GM12878 (cell line): ENCODE data around the gene LKAAEAR1. TPM values are rescaled to one million over a fixed set of nuclear protein-coding genes. Genes with fewer than 3 reads are reported as not detected.

ENCODE experiments used
- BMI1 ChIP-seq: fragments of 450-650 bp; IDR thresholded peaks from 2 replicates; pipeline ENCODE4 v1.6.1; 2016; ENCODE audit warnings: mild to moderate bottlenecking, moderate library complexity, borderline replicate concordance
- CBFB ChIP-seq: IDR thresholded peaks from 2 replicates; pipeline ENCODE4 v1.6.1; 2016; ENCODE audit warnings: antibody characterized with exemption, low read depth
- EED ChIP-seq: sonication (generic); IDR thresholded peaks from 2 replicates; pipeline ENCODE4 v1.6.1; 2016; ENCODE audit warnings: antibody characterized with exemption, low read depth
- EGR1 ChIP-seq, 2 experiments: IDR thresholded peaks; 1 replicate in 1 of 2; 2 replicates in 1 of 2; pipeline ENCODE4 v1.6.1; 2011 to 2012; ENCODE audit warnings: low read depth in 2 of 2, low read length in 2 of 2, borderline replicate concordance in 1 of 2, mild to moderate bottlenecking in 1 of 2, moderate library complexity in 1 of 2
- IKZF1 ChIP-seq: fragments of 450-650 bp; conservative IDR thresholded peaks from 2 replicates; pipeline ENCODE4 v1.6.1; 2017; ENCODE audit warnings: antibody characterized with exemption, mild to moderate bottlenecking
- MXI1 ChIP-seq: fragments of 150-350 bp; IDR thresholded peaks from 2 replicates; pipeline ENCODE4 v1.6.1; 2011; ENCODE audit warnings: low read depth, mild to moderate bottlenecking, inconsistent platforms, low read length, improper control_type of control experiment
- POLR2A ChIP-seq: IDR thresholded peaks from 2 replicates; pipeline ENCODE4 v1.6.1; 2011; ENCODE audit warnings: low read depth, mild to moderate bottlenecking, low read length
- POU2F2 ChIP-seq: IDR thresholded peaks from 3 replicates; pipeline ENCODE4 v1.6.1; 2011; ENCODE audit warnings: low read depth, mild to moderate bottlenecking, low read length, borderline replicate concordance
- RAD21 ChIP-seq: IDR thresholded peaks from 2 replicates; pipeline ENCODE4 v1.6.1; 2011; ENCODE audit warnings: mild to moderate bottlenecking, low read depth, low read length, moderate library complexity; ENCODE audit not compliant: insufficient read depth
- SPI1 ChIP-seq: IDR thresholded peaks from 2 replicates; pipeline ENCODE4 v1.6.1; 2011; ENCODE audit warnings: low read depth, mild to moderate bottlenecking, low read length, moderate library complexity, borderline replicate concordance; ENCODE audit not compliant: insufficient read depth
- SUZ12 ChIP-seq: fragments of 200-600 bp; sonication (generic); IDR thresholded peaks from one replicate; pipeline ENCODE4 v1.6.1; 2018; ENCODE audit warnings: antibody characterized with exemption, mild to moderate bottlenecking; ENCODE audit not compliant: unreplicated experiment
- WRNIP1 ChIP-seq: IDR thresholded peaks from 2 replicates; pipeline ENCODE4 v1.6.1; 2011; ENCODE audit warnings: low read depth, low read length, improper control_type of control experiment, borderline replicate concordance
- ZBED1 ChIP-seq: IDR thresholded peaks from 2 replicates; pipeline ENCODE4 v1.6.1; 2016; ENCODE audit warnings: borderline replicate concordance
- ZBTB33 ChIP-seq: fragments of 450-650 bp; IDR thresholded peaks from 2 replicates; pipeline ENCODE4 v1.6.1; 2017; ENCODE audit warnings: mild to moderate bottlenecking
- ZNF207 ChIP-seq: fragments of 450-650 bp; IDR thresholded peaks from 2 replicates; pipeline ENCODE4 v1.6.1; 2014; ENCODE audit warnings: antibody characterized with exemption, mild to moderate bottlenecking, borderline replicate concordance
- ZNF622 ChIP-seq: fragments of 450-650 bp; IDR thresholded peaks from 2 replicates; pipeline ENCODE4 v1.6.1; 2017; ENCODE audit warnings: mild to moderate bottlenecking, inconsistent platforms
- polyA plus RNA-seq, 11 experiments: library from polyadenylated mRNA; depleted of rRNA in 4 of 11; unstranded in 6 of 11; stranded (reverse) in 5 of 11; fragments of >200 nt; fragmentation: Nextera tagmentation in 4 of 11; fragmentation: Illumina TruSeq in 1 of 11; extraction: Ambion mirVana in 4 of 11; extraction: Trizol in 1 of 11; gene quantifications; 1 replicate in 1 of 11; 2 replicates in 10 of 11; pipeline versions ENCODE4 v1.2.1 to v1.2.3, GENCODE V29; 2011 to 2016; ENCODE audit warnings: inconsistent platforms in 2 of 11, missing spikeins in 2 of 11, low read depth in 1 of 11
- total RNA-seq, 4 experiments: library from RNA; depleted of rRNA in 3 of 4; stranded (reverse); fragments of >200 nt in 3 of 4; fragmentation: Illumina TruSeq in 1 of 4; extraction: Trizol in 1 of 4; gene quantifications; 2 replicates each; pipeline versions ENCODE4 v1.2.1 to v1.2.3, GENCODE V29; 2013 to 2021

Gene LKAAEAR1
- total and polyA plus RNA-seq, 10 of the 15 experiments (the other 5 are each of a cell fraction or from before 2014, with no cell fraction given): not detected

DNA sequence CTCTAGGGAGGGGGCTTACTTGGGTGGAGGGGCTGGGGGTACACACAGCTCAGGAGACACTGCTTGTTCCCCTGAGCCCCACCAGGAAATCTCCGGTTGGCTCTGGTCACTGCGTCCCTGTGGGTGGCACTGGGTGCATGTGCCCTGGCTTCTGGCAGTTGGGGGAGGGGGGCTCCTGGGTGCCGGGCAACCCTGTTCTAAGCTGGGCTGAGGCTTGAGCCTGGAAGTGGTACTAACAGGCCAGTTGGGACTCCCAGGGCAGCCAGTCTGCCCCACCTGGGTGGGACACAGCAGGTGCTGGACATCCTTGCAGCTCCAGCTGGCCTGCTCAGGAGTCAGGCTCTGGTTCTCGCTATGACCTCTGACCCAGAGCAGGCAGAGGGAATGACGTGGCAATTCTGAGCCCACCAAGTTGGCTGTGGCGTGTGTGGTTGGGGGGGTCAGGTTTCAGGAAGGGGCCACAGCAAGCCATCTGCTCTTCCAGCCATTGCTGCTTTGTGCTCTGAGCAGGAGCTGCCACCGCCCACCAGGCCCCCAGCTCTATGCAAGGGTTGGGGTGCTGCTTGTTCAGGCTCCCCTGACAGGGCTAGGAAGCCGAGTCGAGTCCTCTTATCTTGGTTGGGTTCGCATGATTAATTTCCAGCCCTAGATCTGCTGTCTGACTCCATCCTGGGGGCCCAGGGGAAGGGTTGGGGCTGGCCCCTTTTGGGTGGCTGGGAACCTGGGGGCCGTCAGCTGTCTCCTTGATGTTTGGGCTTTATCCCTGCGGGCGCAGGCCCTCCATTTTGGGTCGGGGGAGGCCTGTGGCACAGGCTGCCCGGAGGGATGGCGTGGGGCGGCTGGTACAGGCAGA is 47.6 kb downstream of the LKAAEAR1 start (continued):
- 0 out of 2 replicates have a peak, but pooled peaks have one; percentile 9 for TF ChIP-seq BMI1
- TF ChIP-seq ZNF622: no peak
- TF ChIP-seq ZBED1: no peak
- TF ChIP-seq MXI1: no peak
- TF ChIP-seq EED: no peak
- TF ChIP-seq EGR1 (IDR thresholded peaks at IDR 0.05; ENCODE audit: borderline replicate concordance in 1 of 2, low read depth in 2 of 2, low read length in 2 of 2): no peak; a peak in 1 of 3 replicates
- TF ChIP-seq SUZ12: no peak
- TF ChIP-seq WRNIP1: no peak
- 0 out of 2 replicates have a peak, but pooled peaks have one; percentile 12 for TF ChIP-seq IKZF1
- no peak for TF ChIP-seq POU2F2
- TF ChIP-seq SPI1: no peak
- TF ChIP-seq ZNF207: no peak
- TF ChIP-seq ZBTB33: no peak
- no peak for TF ChIP-seq RAD21
- TF ChIP-seq POLR2A: peak; percentile 56
- 0 out of 2 replicates have a peak, but pooled peaks have one; percentile 2 for TF ChIP-seq CBFB
